H1 (cell line): ENCODE data around the gene PVALB. TPM values are rescaled to one million over a fixed set of nuclear protein-coding genes. Genes with fewer than 3 reads are reported as not detected.
A peak's percentile ranks its signal among the peaks of the same experiment; 100 is the strongest.

Source experiments
- CTCF ChIA-PET: fragments of 300-600 bp; sonication (Branson Sonifier 250); formaldehyde crosslinking; loops from one replicate; lab custom pipeline; 2021; ENCODE audit not compliant: partially characterized antibody; lab: Charles Lee
- POLR2A ChIA-PET: fragments of 300-600 bp; sonication (Branson Sonifier 250); formaldehyde crosslinking; loops from one replicate; lab custom pipeline; 2021; ENCODE audit warnings: inconsistent platforms; ENCODE audit not compliant: partially characterized antibody; lab: Charles Lee
- DNase-seq, 2 experiments: peaks; one replicate each; pipeline versions ENCODE4 v3.0.0 to v3.0.0-alpha.2; 2010 to 2022; ENCODE audit warnings: low spot score in 2 of 2, low read depth in 1 of 2, mixed read lengths in 1 of 2
- FAIRE-seq: peaks from 2 replicates; lab custom pipeline; 2011; peaks lifted over from hg19 to GRCh38; lab: Jason Lieb, UNC
- H2AFZ ChIP-seq: 2 replicates; pipeline ENCODE4 v1.8.1; 2012; ENCODE audit warnings: low read length, inconsistent platforms
- H2AK5ac ChIP-seq: 2 replicates; pipeline ENCODE4 v1.6.1; 2013; ENCODE audit warnings: low read depth, low read length
- H2BK120ac ChIP-seq: replicated peaks from 2 replicates; pipeline ENCODE3; 2013; ENCODE audit warnings: low read depth, low read length, inconsistent platforms
- H2BK12ac ChIP-seq: 2 replicates; pipeline ENCODE4 v1.6.1; 2013; ENCODE audit warnings: low read depth, low read length
- H2BK15ac ChIP-seq: 2 replicates; pipeline ENCODE4 v1.6.1; 2013; ENCODE audit warnings: low read length
- H2BK20ac ChIP-seq: 2 replicates; pipeline ENCODE4 v1.6.1; 2013; ENCODE audit warnings: low read length
- H2BK5ac ChIP-seq: 2 replicates; pipeline ENCODE4 v1.6.1; 2013; ENCODE audit warnings: low read depth, low read length
- H3K14ac ChIP-seq: 2 replicates; pipeline ENCODE4 v1.6.1; 2013; ENCODE audit warnings: inconsistent platforms; ENCODE audit not compliant: insufficient read length
- H3K18ac ChIP-seq: 2 replicates; pipeline ENCODE4 v1.6.1; 2013; ENCODE audit warnings: low read length; ENCODE audit errors: extremely low read depth
- H3K23ac ChIP-seq: 2 replicates; pipeline ENCODE4 v1.6.1; 2013; ENCODE audit warnings: inconsistent platforms; ENCODE audit not compliant: insufficient read length
- H3K23me2 ChIP-seq: 2 replicates; pipeline ENCODE4 v1.6.1; 2013; ENCODE audit warnings: low read depth, low read length
- H3K27ac ChIP-seq: 2 replicates; pipeline ENCODE4 v1.6.1; 2011; ENCODE audit warnings: low read depth, low read length, inconsistent platforms
- H3K27me3 ChIP-seq, 4 experiments: replicated peaks in 1 of 4; 1 replicate in 1 of 4; 2 replicates in 3 of 4; pipeline versions ENCODE4 v1.6.1 to v1.8.1; 2011 to 2013; ENCODE audit warnings: low read length in 3 of 4, mild to moderate bottlenecking in 3 of 4, inconsistent platforms in 2 of 4, mixed read lengths in 2 of 4, moderate library complexity in 1 of 4; ENCODE audit not compliant: control insufficient read depth in 3 of 4, insufficient read depth in 3 of 4; ENCODE audit errors: extremely low read depth in 1 of 4
- H3K36me3 ChIP-seq, 4 experiments: 2 replicates each; pipeline versions ENCODE4 v1.6.1 to v1.8.1; 2011 to 2013; ENCODE audit warnings: mild to moderate bottlenecking in 4 of 4, low read length in 3 of 4, moderate library complexity in 2 of 4, control low read depth in 1 of 4, inconsistent platforms in 1 of 4; ENCODE audit not compliant: insufficient read depth in 4 of 4, control insufficient read depth in 2 of 4
- H3K4ac ChIP-seq: replicated peaks from 2 replicates; pipeline ENCODE3; 2013; ENCODE audit warnings: low read length, low read depth, mixed read lengths, inconsistent platforms; ENCODE audit not compliant: insufficient read length
- H3K4me1 ChIP-seq, 4 experiments: replicated peaks in 1 of 4; 1 replicate in 1 of 4; 2 replicates in 3 of 4; pipeline versions ENCODE4 v1.6.1 to v1.8.1; 2011 to 2013; ENCODE audit warnings: low read length in 3 of 4, inconsistent platforms in 2 of 4, mixed read lengths in 1 of 4; ENCODE audit not compliant: insufficient read depth in 4 of 4, control insufficient read depth in 3 of 4
- H3K4me2 ChIP-seq, 2 experiments: 2 replicates each; pipeline versions ENCODE4 v1.6.1 to v1.8.1; 2011 to 2013; ENCODE audit warnings: low read depth in 2 of 2, low read length in 2 of 2, control low read depth in 1 of 2, inconsistent platforms in 1 of 2, mild to moderate bottlenecking in 1 of 2; ENCODE audit not compliant: insufficient read depth in 1 of 2
- H3K4me3 ChIP-seq, 4 experiments: fragments of 200-600, 300-600 bp in 1 of 4; sonication (generic), shearing (Covaris generic), sonication (Bioruptor Twin) in 1 of 4; 2 replicates each; pipeline versions ENCODE4 v1.5.1 to v1.8.1; 2011 to 2016; ENCODE audit warnings: low read length in 4 of 4, low read depth in 3 of 4, control low read depth in 2 of 4, inconsistent platforms in 2 of 4, mild to moderate bottlenecking in 2 of 4, mixed read lengths in 1 of 4, moderate library complexity in 1 of 4; ENCODE audit not compliant: insufficient read depth in 2 of 4; ENCODE audit errors: extremely low read depth in 1 of 4
- H3K56ac ChIP-seq: replicated peaks from 2 replicates; pipeline ENCODE3; 2013; ENCODE audit warnings: low read depth, mild to moderate bottlenecking, mixed read lengths, low read length, inconsistent platforms; ENCODE audit not compliant: insufficient read length
- H3K79me1 ChIP-seq: 2 replicates; pipeline ENCODE4 v1.6.1; 2013; ENCODE audit warnings: low read depth, low read length, control low read depth
- H3K79me2 ChIP-seq, 2 experiments: 2 replicates each; pipeline versions ENCODE4 v1.6.1 to v1.8.1; 2012 to 2013; ENCODE audit warnings: low read length in 2 of 2, mild to moderate bottlenecking in 2 of 2, inconsistent platforms in 1 of 2; ENCODE audit not compliant: insufficient read depth in 2 of 2, control insufficient read depth in 1 of 2
- H3K9ac ChIP-seq, 4 experiments: replicated peaks in 1 of 4; 1 replicate in 1 of 4; 2 replicates in 3 of 4; pipeline versions ENCODE4 v1.6.1 to v1.8.1; 2011 to 2013; ENCODE audit warnings: low read depth in 3 of 4, low read length in 3 of 4, control low read depth in 2 of 4, mild to moderate bottlenecking in 2 of 4, moderate library complexity in 2 of 4, inconsistent platforms in 1 of 4; ENCODE audit errors: extremely low read depth in 1 of 4
- H3K9me3 ChIP-seq, 2 experiments: 2 replicates each; pipeline versions ENCODE4 v1.6.1 to v1.8.1; 2012 to 2013; ENCODE audit warnings: mild to moderate bottlenecking in 2 of 2, moderate library complexity in 2 of 2, control low read depth in 1 of 2, inconsistent platforms in 1 of 2, low read depth in 1 of 2, low read length in 1 of 2, mixed read lengths in 1 of 2; ENCODE audit not compliant: insufficient read depth in 2 of 2
- H4K20me1 ChIP-seq, 2 experiments: replicated peaks in 1 of 2; 2 replicates each; pipeline versions ENCODE3 to v1.8.1; 2011 to 2013; ENCODE audit warnings: inconsistent platforms in 2 of 2, low read length in 2 of 2, mild to moderate bottlenecking in 1 of 2; ENCODE audit not compliant: insufficient read depth in 2 of 2, control insufficient read depth in 1 of 2
- H4K5ac ChIP-seq: 2 replicates; pipeline ENCODE4 v1.6.1; 2013; ENCODE audit warnings: low read length, low read depth, mixed read lengths, inconsistent platforms; ENCODE audit not compliant: insufficient read length
- H4K8ac ChIP-seq: 2 replicates; pipeline ENCODE4 v1.8.0; 2013; ENCODE audit warnings: mild to moderate bottlenecking, moderate library complexity, low read length, inconsistent platforms; ENCODE audit not compliant: insufficient read depth; ENCODE audit errors: extremely low read depth
- H4K91ac ChIP-seq: replicated peaks from 2 replicates; pipeline ENCODE3; 2013; ENCODE audit warnings: low read length, mixed read lengths, inconsistent platforms; ENCODE audit not compliant: insufficient read length
- CTBP2 ChIP-seq: IDR thresholded peaks from 2 replicates; pipeline ENCODE4 v1.7.0; 2011; ENCODE audit warnings: borderline replicate concordance, mild to moderate bottlenecking, moderate library complexity, mixed read lengths, low read length; ENCODE audit not compliant: insufficient read depth, insufficient read length
- POLR2A ChIP-seq, 2 experiments: IDR thresholded peaks; 1 replicate in 1 of 2; 2 replicates in 1 of 2; pipeline ENCODE4 v1.6.1; 2011; ENCODE audit warnings: low read depth in 2 of 2, low read length in 2 of 2, mild to moderate bottlenecking in 2 of 2; ENCODE audit errors: control extremely low read depth in 1 of 2
- WGBS, 2 experiments: shearing (Covaris generic) in 1 of 2; methylation state at CpG; one replicate each; pipeline versions ENCODE4 v1.1.6 to v1.1.7; 2013 to 2015; ENCODE audit warnings: low lambda C conversion rate in 2 of 2, mixed read lengths in 2 of 2, inconsistent platforms in 1 of 2, low coverage in 1 of 2, missing lambda C conversion rate in 1 of 2; ENCODE audit not compliant: insufficient replicate concordance in 2 of 2, insufficient coverage in 1 of 2, insufficient read length in 1 of 2; ENCODE audit errors: extremely low coverage in 1 of 2, missing lambda C conversion rate in 1 of 2; 5-methylcytosine and 5-hydroxymethylcytosine counted together
- polyA plus RNA-seq, 7 experiments: library from polyadenylated mRNA; depleted of rRNA in 3 of 7; stranded (reverse) in 5 of 7; unstranded in 2 of 7; fragments of >200 nt in 5 of 7; fragments of 200-250 nt in 2 of 7; gene quantifications; 1 replicate in 5 of 7; 2 replicates in 1 of 7; 4 replicates in 1 of 7; pipeline versions ENCODE4 v1.2.1 to v1.2.3, GENCODE V29; 2011 to 2013; ENCODE audit warnings: missing spikeins in 2 of 7, mixed read lengths in 2 of 7
- total RNA-seq: library from RNA; stranded (reverse); fragmentation: NEBNext Ultra II Directional; extraction: Animal tissue kit (Norgen Biotek cat#: 25700); gene quantifications from 2 replicates; pipeline ENCODE4 v1.2.1, GENCODE V29; 2021

PVALB gene
- total and polyA plus RNA-seq, 2 of the 8 experiments (the other 6 are each of a cell fraction or from before 2014, with no cell fraction given) = 1.7 to 5.4 TPM

GRCh38 chr22:36797374-36797773 lies 19.5 kb downstream of the PVALB start:
- no peak for FAIRE-seq
- WGBS, 2 experiments = 81% methylated on average over 9 of the region's 9 CpGs; no CpG with 5 or more reads in 1 of the 2 experiments

More at GRCh38 chr22:36797374-36797773, 19.5 kb downstream of the PVALB start:
- H3K9ac ChIP-seq = no peak overlapping the region
- no peak overlapping the region for H4K8ac ChIP-seq
- ChIA-PET CTCF (interaction anchor here (0.8 kb wide), 2 partner anchors 59 to 201 kb away, joined by 3 to 6 read pairs; no protein-coding TSS in a partner anchor), POLR2A (interaction anchor here (1.1 kb wide), 1 partner anchor 11 kb away, joined by 3 read pairs; no protein-coding TSS in a partner anchor)
- no peak overlapping the region for H2BK15ac ChIP-seq
- H2AFZ ChIP-seq = no peak overlapping the region
- no peak overlapping the region for H3K14ac ChIP-seq
- no peaks in the 10 kb centered on the region for H3K36me3 ChIP-seq
- no peak overlapping the region for H3K4ac ChIP-seq
- H4K91ac ChIP-seq = peak overlapping the region; percentile 26
- H3K4me1 ChIP-seq = peaks cover 8 to 23% (median 15%) of the 10 kb centered on the region in 4 experiments
- no peak overlapping the region for H3K4me3 ChIP-seq
- H4K20me1 ChIP-seq = no peaks in the 10 kb centered on the region
- H3K27ac ChIP-seq = no peak overlapping the region; the same call in 1 of the 2 replicates
- H4K5ac ChIP-seq = no peak overlapping the region
- peak overlapping the region; percentile 55; the same call in 1 of the 2 replicates for H2BK12ac ChIP-seq
- H3K23ac ChIP-seq = no peak overlapping the region
- no peak overlapping the region for H3K56ac ChIP-seq
- H2AK5ac ChIP-seq = no peak overlapping the region
- peak overlapping the region; percentile 71 for H3K18ac ChIP-seq
- H3K27me3 ChIP-seq = no peaks in the 10 kb centered on the region
- no peaks in the 10 kb centered on the region for H3K79me2 ChIP-seq
- H3K79me1 ChIP-seq = no peaks in the 10 kb centered on the region; the same call in 1 of the 2 replicates
- DNase-seq = no peak
- TF ChIP-seq CTBP2 (no peak), POLR2A (IDR thresholded peaks at IDR 0.05; ENCODE audit: control extremely low read depth in 1 of 2, low read depth in 2 of 2, low read length in 2 of 2) (no peak)
- H2BK20ac ChIP-seq = no peak overlapping the region
- peaks cover 2% of the 10 kb centered on the region; the same call in 1 of the 2 replicates for H3K23me2 ChIP-seq
- H2BK5ac ChIP-seq = 0 out of 2 replicates have a peak overlapping the region, but pooled peaks have one; percentile 44
- H3K9me3 ChIP-seq = no peaks in the 10 kb centered on the region
- H2BK120ac ChIP-seq = no peak overlapping the region
- peak overlapping the region in 1 of 2 experiments; percentile 43; a peak in 2 of 4 replicates for H3K4me2 ChIP-seq
